Sigmoid colon (tissue), 4 donors: ENCODE data around the gene TRMT61A.

Experiments used
- EP300 ChIP-seq, 4 donors: sonication (generic); formaldehyde crosslinking; IDR thresholded peaks; one replicate each; pipeline ENCODE4 v1.6.1; 2017; ENCODE audit warnings: antibody characterized with exemption in 4 of 4
- POLR2A ChIP-seq, 2 donors: fragments of 450-650 bp; IDR thresholded peaks; one replicate each; pipeline ENCODE4 v1.6.1; 2016; ENCODE audit warnings: antibody characterized with exemption in 2 of 2, mild to moderate bottlenecking in 2 of 2, moderate library complexity in 2 of 2
- TF ChIP-seq, protein P1 (sequence below), 4 experiments: fragments of 450-650 bp in 3 of 4; fragments of 200-600 bp in 1 of 4; IDR thresholded peaks; one replicate each; pipeline ENCODE4 v1.5.1; 2016 to 2019; ENCODE audit warnings: antibody characterized with exemption in 4 of 4, mild to moderate bottlenecking in 3 of 4, moderate library complexity in 2 of 4

DNA sequence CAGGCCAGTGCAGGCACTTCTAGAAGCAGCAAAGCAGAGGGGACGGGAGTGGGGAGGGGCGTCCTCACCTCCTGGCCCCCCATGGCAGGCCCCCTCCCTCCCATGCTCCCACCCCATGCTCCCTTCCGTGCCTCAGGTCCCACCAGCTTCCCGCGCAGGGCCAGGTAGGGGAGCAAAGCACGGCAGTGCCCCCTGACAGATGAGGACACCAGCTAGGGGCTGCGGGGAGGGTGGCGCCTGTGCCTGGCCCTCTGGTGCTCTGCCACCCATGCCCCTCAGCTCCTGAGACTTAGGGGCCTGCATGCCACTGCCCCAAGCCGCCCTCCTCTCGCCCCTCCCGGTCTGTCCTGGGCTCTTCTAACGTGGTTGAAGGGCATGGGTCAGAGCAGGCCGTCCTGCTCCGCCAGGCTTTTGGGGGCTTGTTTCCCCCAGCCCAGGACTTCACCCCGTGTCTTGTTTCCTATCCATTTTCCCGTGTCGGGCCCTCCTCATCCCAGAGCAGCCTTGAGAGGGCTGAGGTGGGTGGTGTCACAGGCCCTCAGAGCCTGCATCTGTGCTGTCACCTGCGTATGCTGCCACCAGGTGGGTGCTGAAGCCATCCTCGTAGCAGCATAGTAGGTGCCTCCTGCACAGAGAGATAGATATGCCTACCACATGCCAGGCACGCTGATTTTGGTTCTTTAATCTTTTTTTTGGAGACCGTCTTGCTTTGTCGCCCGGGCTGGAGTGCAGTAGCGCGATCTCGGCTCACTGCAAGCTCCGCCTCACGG lies 10.2 kb downstream of the TRMT61A start:
- TF ChIP-seq, protein P1, sequence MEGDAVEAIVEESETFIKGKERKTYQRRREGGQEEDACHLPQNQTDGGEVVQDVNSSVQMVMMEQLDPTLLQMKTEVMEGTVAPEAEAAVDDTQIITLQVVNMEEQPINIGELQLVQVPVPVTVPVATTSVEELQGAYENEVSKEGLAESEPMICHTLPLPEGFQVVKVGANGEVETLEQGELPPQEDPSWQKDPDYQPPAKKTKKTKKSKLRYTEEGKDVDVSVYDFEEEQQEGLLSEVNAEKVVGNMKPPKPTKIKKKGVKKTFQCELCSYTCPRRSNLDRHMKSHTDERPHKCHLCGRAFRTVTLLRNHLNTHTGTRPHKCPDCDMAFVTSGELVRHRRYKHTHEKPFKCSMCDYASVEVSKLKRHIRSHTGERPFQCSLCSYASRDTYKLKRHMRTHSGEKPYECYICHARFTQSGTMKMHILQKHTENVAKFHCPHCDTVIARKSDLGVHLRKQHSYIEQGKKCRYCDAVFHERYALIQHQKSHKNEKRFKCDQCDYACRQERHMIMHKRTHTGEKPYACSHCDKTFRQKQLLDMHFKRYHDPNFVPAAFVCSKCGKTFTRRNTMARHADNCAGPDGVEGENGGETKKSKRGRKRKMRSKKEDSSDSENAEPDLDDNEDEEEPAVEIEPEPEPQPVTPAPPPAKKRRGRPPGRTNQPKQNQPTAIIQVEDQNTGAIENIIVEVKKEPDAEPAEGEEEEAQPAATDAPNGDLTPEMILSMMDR (IDR thresholded peaks at IDR 0.05) = no peak
- TF ChIP-seq POLR2A (IDR thresholded peaks at IDR 0.05) = no peak
- TF ChIP-seq EP300 (IDR thresholded peaks at IDR 0.05) = no peak
